Fibroblast of mammary gland (primary cell): ENCODE results near the gene NRSN2.
A peak's percentile ranks its signal among the peaks of the same experiment; 100 is the strongest.

Experiments used
- DNase-seq: peaks from one replicate; pipeline ENCODE4 v3.0.0-alpha.2; 2010; ENCODE audit warnings: low read depth
- H3K4me3 ChIP-seq: 2 replicates; pipeline ENCODE4 v1.5.1; 2011; ENCODE audit warnings: low read depth, mild to moderate bottlenecking, low read length, moderate library complexity; ENCODE audit not compliant: control insufficient read depth
- TF ChIP-seq, protein P1 (sequence below): conservative IDR thresholded peaks from 2 replicates; pipeline ENCODE4 v1.5.1; 2011; ENCODE audit warnings: low read depth, low read length, inconsistent platforms; ENCODE audit not compliant: control insufficient read depth, insufficient read depth

The NRSN2 gene

DNA sequence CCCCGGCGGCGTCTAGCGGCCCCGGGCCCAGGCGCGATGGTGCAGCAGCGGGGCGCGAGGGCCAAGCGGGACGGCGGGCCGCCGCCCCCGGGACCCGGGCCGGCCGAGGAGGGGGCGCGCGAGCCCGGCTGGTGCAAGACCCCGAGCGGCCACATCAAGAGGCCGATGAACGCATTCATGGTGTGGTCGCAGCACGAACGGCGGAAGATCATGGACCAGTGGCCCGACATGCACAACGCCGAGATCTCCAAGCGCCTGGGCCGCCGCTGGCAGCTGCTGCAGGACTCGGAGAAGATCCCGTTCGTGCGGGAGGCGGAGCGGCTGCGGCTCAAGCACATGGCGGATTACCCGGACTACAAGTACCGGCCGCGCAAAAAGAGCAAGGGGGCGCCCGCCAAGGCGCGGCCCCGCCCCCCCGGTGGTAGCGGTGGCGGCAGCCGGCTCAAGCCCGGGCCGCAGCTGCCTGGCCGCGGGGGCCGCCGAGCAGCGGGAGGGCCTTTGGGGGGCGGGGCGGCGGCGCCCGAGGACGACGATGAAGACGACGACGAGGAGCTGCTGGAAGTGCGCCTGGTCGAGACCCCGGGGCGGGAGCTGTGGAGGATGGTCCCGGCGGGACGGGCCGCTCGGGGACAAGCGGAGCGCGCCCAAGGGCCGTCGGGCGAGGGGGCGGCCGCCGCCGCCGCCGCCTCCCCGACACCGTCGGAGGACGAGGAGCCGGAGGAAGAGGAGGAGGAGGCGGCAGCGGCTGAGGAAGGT, 20.8 kb upstream of the NRSN2 start:
- peak overlapping the region; percentile 79 for H3K4me3 ChIP-seq
- TF ChIP-seq, protein P1, sequence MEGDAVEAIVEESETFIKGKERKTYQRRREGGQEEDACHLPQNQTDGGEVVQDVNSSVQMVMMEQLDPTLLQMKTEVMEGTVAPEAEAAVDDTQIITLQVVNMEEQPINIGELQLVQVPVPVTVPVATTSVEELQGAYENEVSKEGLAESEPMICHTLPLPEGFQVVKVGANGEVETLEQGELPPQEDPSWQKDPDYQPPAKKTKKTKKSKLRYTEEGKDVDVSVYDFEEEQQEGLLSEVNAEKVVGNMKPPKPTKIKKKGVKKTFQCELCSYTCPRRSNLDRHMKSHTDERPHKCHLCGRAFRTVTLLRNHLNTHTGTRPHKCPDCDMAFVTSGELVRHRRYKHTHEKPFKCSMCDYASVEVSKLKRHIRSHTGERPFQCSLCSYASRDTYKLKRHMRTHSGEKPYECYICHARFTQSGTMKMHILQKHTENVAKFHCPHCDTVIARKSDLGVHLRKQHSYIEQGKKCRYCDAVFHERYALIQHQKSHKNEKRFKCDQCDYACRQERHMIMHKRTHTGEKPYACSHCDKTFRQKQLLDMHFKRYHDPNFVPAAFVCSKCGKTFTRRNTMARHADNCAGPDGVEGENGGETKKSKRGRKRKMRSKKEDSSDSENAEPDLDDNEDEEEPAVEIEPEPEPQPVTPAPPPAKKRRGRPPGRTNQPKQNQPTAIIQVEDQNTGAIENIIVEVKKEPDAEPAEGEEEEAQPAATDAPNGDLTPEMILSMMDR = no peak
- DNase-seq = peak; percentile 59

GRCh38 chr20:326645-327185, 20.2 kb upstream of the NRSN2 start:
- DNase-seq = no peak
- peak overlapping the region; percentile 79 for H3K4me3 ChIP-seq
- TF ChIP-seq, protein P1 = no peak

DNA sequence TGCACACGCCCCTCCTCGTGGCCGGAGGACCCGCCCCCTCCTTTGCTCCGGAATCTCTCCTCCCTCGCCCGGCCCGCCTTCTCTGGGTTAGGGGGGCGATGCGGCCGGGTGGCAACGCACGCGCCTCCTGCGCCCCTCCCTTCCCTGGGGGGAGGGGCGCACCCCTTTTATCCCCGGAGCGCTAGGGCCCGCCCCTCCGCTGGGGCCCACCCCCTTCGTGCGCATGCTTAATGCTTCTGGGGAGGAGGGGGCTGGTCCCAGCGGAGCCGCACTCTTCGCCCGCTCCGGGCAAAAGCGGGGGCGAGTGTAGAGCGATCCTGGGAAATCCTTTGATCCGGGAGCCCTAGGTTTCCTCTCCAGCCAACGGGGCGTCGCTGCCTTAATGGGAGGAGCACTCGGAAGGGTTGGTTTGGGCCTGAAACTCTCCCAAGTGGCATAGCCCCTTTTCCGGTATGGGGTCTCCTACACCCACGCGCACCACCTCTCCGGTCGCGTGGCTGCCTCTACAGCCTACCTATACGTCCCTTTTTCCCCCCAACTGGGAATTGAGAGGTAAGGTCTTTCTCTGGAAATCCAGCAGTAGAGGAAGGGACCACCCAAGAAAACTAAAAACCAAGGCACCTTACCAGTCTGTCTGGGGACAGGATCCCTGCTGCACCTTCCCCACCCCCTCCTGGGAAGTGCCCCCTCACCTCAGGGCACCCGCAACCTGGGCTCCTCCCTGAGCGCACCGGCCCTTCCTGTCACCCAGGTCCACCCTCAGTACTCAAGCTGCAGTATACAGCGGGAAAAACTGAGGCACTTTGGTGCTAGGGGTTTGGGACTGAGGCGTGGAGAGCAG, 19.5 kb upstream of the NRSN2 start:
- H3K4me3 ChIP-seq = peak overlapping the region; percentile 79
- TF ChIP-seq, protein P1 = no peak
- DNase-seq = peak; percentile 90

DNA sequence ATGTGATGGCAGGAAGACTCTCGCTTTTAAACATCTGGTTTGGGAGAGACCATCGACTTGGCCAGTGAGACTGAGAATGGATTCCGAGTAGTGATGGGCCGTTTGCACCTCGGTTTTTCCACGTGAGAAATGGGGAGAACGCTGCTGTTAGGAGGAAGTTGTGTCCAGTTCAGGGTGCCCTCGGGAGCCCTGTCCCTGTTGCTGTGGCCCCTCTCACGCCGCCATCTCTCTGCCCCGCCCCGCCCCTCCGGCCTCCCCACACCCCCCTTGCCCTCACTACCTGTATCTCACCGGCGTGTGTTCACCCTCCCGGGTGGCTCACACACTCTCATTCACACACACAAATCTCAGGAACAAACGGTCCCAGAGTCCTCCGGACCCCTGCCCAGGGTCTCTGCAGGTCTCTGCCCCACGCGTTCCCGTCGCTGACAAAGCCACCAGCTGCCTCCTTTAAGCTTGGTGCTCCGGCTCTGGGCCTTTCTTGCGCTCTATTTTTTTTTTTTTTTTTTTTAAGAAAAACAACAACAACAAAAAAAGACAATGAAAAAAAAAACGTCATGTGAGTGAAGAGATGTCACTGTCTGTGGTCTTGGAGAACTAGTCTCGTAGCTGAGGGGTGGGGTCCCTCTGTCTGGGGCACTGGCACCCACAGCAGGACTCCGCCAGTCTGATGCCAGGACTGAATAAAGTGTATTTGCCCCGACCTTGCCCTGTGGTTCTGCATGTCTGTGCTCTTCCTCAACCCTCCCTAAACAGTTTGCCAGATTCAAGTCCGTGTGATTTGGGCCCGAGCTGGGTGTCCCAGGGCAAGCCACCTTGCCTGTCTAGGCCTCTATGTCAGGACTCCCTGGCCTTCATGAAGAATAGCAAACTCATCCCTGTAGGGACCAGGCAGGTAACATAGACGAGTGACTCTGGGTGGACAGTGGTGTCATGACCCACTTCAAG, 18.6 kb upstream of the NRSN2 start:
- DNase-seq = peak; percentile 35
- H3K4me3 ChIP-seq = peak overlapping the region; percentile 79
- TF ChIP-seq, protein P1 = no peak

DNA sequence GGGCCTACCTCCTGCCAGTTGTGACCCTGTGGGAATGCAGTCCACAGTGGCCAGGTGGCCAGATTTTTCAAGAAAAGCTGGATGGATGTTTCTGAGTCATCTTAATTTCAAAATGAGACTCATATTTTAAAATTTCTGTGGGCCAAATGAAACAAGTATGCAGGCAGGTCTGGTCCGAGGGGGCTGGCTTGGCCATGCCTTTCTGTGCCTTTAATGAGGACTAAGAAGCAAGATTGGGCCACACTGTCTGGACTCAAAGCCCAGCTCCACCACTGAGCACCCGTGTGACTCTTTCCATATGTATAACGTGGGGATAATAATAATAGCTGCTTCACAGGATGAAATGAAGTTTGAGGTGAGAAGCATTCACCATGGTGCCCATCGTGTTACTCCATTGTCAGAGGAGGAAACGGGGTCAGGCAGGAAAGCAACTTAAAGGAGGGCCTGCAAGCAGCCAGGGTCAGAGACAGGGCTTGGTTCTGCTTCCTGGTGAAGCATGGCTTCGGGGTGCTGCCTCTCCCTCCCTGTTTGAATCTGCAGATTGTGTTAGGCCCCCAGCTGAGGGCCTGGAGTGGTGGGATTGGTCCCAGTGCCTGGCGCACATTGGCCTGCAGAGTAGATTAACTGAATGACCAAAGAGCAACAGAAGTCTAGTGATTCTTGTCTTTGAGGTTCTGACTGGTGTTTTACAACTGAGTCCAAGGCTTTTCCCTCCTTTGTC, 17.8 kb upstream of the NRSN2 start:
- no peak for DNase-seq
- H3K4me3 ChIP-seq = no peak overlapping the region
- TF ChIP-seq, protein P1 = no peak
